GM18868 (cell line): ENCODE results near the gene IGF2BP3.

ENCODE experiments used
- ATAC-seq: cut with Tn5 transposase; IDR thresholded peaks from one replicate; pipeline ENCODE4 v1.9.1; 2021; ENCODE audit warnings: mild to moderate bottlenecking, moderate library complexity; ENCODE audit not compliant: unreplicated experiment

The IGF2BP3 gene

DNA sequence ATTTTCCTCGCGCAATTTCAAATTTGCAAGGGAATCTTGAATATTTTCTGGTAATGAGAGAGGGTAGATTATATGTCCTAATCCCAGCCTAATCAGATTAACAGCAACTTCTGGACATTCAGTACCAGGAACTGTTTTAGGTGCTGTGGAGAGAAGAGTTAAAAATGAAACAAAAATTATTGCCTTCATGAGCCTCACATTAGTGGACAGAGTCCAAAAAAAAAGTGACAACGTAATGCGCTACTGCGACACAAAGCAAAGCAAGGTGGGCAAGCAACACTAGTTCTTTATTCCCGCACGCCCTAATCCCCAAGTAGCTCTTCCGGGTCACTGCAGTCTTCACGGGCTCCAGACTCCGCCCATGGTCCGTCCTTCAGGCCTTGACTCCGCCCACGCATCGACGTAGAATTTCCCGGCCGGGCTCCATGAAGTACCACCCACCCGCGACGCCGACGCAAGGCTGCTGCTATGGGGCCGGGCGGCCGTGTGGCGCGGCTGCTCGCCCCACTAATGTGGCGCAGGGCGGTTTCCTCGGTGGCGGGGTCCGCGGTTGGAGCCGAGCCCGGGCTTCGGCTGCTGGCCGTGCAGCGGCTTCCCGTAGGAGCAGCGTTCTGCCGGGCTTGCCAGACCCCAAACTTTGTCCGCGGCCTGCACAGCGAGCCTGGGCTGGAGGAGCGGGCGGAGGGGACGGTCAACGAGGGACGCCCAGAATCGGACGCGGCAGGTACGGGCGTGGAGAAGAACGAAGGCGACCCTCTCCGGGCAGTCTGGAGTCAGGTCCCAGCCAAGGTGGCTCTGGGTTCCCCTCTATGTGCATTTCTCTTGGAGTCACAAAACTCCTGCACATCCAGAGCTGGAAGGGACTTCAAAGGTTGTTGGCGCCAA lies 171.2 kb downstream of the IGF2BP3 start, which contains the start of gene MALSU1:
MALSU1 (plus strand) TSS at position 455 of the 885 bp plus-strand sequence; CDS start at position 469, 14 bp downstream.
- ATAC-seq, result peak; percentile 100

DNA sequence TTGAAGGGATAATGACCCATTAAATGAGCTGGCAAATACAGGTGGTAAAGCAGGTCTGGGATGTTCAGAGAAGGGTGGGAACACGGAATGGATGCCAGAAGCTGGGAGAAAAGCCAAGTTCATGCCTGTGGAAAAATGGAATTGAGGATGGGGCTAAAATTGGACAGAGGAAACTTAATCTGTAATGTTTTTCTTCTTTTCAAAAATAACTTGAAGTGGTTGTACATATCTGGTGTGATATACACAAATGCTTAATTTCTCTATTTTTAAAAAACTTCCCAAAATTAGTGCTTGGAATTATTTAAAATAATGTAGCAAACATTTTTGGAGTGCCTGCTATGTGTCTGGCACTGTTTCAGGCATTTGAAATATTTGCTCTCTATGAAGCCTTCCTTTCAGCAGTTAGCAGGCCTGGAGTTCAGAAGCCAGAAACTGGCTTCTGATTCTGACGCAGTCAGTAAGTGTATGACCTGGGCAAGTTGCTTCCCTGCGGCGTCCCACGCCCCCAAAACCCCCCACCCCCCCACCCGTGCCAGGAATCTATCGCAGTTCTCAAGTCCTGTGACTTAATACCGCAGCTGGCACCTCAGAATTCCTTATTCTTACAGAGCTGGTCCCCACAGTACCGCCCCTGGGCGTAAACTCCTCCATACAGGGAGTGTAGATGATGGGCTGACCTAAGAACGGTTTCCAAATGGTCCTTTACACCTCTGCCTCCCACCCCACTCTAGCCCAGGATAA lies 172.0 kb downstream of the IGF2BP3 start:
- ATAC-seq, result no peak

DNA sequence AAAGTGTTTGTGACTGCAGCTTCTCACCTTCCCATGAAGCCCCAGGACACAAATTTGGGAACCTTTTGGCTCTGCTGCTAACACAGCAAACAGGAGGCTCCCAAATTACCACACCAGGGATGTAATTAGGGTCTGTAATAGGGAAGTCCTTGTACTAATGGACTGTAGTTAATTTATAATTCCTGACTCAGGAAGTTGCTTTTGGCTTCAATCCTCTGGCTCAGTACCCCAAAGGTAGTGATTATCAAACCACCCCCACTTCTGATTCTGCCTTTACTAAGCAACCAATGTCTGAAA lies 174.9 kb downstream of the IGF2BP3 start:
- no peak for ATAC-seq

DNA sequence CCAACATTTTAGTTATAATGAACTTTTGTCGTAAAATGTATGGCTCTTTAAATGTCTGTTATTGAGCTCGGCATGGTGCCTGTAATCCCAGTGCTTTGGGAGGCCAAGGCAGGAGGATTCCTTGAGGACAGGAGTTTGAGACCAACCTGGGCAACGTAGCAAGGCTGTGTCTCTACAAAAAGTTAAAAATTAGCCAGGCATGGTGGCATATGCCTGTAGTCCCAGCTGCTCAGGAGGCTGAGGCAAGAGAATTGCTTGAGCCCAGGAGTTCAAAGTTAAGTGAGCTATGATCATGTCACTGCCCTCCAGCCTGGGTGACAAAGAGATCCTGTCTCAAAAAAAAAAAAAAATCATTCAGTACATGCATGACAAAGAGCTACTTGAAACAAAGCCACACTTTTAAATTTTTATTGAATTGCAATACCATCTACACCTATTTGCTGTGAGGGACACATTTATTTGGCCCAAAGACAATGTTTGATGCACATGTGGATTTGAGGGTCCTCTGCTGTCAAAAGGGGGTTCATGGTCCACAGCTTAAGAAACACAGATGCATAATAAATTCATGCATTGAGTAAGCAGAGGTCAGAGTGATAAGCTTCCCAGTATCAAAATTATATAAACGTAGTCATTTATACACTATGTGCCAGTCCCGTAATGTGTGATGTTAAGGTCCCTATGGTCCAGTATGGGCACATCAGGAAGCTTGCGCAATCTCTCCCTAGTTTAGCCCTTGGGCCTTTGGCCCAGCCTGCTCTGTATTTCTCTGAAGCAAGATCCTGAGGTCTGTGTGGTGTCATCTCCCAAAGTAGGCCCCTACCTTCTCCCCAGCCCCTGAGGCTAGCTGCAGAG lies 175.5 kb downstream of the IGF2BP3 start:
- no peak for ATAC-seq

DNA sequence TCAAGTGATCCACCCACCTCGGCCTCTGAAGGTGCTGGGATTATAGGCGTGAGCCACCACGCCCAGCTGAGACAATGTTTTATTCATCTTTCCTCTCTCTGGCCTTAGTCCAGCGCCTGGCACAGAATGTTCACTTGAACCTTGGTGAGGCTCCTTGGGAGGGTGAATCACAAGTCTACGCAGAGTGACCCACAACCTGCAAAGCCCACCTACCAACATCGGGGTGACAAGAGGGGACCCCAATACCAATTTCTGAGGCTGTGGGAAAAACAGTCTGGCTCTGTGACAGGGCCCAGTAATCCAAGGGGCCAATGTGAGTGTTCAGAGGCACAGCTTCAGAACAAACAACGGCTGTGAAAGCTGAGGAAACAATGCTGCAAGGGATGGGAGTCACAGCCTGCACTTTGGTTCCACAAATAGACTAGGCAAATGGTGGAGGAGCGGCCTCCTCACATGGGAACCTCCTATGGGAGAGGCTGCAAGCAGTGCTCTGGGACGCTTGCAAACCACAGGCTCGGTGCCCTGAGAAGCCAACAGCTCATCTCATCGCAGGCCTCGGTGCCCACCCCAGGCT lies 176.7 kb downstream of the IGF2BP3 start:
- no peak for ATAC-seq

DNA sequence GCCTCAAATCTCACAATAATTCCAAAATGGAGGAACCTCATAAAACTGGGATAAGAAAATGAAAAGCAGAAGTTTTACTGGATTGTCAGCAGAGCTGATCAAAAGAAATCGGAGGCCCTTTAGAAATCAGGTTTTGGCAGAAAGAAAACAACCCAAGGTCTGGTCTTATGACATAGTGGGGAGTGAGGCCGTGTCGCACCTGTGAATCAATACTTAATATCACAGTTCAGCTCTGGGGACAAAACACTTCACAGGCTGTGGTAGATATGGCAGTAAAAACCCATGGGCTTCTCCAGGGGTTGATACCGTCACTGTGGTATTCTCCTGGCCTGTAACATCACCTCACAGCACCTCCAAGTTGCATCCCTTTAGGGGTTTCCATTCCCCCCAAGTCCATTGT lies 177.7 kb downstream of the IGF2BP3 start:
- ATAC-seq, result no peak

DNA sequence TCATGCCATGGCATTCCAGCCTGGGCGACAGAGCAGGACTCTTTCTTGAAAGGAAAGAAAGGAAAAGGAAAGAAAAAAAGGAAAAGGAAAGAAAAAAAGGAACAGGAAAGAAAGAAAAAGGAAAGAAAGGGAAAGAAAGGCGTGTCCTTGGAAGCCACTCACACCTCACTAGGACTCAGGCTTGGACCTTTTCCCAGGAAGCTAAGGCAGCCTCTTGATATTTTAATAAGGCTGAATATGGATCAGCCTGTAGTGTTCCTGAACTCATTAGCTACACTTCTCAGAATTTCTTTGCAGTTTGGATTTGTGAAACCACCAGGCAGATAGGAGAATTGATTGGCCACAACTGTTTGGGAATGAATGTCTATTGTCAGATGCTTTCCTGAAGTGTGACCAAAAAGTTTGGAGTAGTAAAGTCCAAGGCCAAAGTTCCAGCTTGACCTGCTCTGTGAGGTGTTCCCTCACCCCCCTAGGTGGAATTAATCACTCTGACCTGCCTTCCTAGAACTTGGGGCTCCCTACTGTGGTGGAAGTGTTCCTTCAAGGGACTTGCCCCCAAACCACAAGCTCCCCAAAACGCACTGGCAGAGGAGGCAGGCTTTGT lies 178.2 kb downstream of the IGF2BP3 start:
- ATAC-seq, result no peak

DNA sequence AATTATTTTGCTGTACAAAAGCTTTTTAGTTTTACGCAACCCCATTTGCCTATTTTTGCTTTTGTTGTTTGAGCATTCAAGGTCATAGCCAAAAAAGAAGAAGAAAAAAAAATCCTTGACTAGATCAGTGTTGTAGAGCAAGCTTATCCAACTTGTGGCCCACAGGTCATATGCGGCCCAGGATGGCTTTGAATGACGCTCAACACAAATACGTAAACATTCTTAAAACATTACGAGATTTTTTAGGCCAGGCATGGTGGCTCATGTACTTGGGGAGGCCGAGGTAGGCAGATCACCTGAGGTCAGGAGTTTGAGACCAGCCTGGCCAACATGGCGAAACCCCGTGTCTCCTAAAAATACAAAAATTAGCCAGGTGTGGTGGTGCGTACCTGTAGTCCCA lies 179.3 kb downstream of the IGF2BP3 start:
- no peak for ATAC-seq

DNA sequence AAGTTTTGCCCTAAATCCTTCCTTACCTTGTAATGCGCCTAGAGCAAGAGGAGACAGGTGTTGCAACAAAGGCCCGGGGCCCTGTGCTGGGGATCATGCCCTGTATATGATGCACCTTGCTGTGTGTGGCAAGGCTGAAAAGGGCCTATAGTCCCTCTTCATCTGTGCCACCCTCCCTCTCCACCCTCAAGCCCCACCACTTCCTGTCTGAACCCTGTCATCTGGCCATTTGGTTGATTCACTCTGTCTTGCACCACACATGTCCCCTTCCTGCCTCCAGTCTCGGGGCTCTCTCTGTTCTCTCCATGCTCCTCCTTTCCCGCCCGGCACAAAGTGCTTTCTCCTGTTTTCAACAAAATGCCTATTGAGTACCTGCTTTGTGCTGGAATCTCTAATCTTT lies 182.7 kb downstream of the IGF2BP3 start:
- no peak for ATAC-seq

DNA sequence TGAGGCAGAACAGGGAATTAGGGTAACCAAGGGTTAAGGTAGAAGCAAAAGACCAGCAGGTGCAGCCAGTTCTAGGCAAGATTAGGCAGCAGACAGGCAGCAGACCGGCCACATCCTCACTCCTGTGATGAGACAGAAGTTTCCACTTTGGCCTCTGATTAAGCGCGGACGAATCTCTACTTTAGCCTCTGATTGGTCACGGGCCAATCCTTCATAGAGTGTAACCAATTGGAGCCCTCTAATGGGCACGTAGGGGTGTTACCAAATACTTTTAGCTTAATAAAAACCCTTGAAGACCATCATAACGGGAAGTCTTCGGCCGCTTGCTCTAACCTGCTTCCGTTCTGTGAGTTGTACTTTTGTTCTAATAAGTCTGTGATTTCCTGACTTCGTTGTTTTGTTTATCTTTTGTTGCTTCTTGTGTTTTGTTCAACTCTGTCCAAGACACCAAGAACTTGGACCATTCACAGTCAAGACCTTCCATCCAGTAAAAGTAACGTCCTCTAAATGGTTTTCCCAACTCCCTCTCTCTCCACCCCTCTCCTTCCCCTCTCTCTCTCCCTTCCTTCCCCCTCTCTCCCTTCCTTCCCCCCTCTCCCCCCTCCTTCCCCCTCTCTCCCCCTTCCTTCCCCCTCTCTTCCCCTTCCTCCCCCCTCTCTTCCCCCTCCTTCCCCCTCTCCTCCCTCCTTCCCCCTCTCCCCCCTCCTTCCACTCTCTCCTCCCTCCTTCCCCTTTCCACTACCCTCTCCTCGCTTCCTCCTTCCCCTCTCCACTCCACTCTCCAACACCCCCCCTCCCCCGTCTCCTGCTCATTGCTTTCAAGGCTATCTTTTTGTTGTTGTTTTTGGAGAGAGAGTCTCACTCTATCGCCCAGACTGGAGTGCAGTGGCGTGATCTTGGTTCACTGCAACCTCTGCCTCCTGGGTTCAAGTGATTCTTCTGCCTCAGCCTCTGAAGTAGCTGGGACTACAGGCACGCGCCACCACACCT lies 184.3 kb downstream of the IGF2BP3 start:
- ATAC-seq, result no peak

DNA sequence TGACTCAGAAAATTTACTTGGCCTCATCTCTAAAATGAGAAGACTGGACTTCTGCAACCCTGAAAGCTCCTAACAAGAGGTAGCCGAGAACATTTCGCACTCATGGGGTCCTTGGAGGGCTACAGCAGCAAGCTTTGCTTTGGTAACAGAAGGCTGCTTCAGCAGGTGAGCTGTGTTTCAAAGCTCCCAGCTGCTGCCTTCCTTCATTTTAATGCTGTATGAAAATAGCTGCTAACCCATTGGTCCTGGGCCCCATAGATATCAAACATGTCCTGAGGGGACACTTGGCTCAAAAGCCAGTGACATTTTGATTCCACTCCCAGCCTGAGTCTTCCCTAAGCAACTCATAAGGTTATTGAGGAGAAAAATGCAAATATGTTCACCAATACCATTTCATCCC lies 185.4 kb downstream of the IGF2BP3 start:
- no peak for ATAC-seq

DNA sequence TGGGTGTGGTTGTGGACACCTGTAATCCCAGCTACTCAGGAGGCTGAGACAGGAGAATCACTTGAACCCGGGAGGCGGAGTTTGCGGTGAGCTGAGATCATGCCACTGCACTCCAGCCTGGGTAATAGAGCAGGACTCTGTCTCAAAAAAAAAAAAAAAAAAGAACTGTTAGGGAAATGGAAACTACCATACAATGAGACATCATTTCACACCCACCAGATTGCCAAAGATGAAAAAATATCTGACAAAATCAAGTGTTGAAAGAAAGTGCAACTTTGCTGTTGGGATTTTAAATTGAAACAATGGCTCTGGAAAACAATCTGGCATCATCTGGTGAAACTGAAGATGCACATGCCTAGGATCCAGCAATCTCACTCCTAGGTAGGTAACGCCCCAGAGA lies 187.2 kb downstream of the IGF2BP3 start:
- no peak for ATAC-seq

DNA sequence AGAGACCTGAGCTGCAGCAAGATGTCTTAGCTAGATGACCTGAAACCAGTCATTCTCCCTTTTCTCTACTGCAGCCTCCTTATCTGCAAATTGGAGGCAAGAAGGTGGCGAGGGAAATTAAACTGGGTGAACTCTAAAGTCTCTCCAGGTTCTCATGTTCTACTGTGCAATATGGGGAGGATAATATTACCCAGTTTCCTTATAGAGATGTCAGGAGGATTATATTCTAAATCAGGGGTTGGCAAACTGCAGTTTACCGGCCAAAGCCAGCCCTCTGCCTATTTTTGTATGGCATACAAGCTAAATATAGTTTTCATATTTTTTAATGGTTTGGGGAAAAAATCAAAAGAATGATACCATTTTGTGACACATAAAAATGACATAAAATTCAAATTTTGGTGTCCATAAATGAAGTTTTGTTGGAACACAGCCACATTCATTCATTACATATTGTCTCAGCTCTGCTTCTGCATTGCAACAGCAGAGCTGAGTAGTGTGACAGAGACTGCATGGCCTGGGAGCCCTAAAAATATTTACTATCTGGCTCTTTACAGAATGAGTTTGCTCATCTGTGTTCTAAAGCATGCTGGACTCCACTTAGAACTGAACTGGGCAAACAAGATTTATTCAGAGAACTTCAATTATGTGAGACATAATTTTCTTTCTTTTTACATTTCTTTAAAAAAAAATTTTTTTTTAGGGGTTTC lies 190.3 kb downstream of the IGF2BP3 start:
- ATAC-seq, result no peak

DNA sequence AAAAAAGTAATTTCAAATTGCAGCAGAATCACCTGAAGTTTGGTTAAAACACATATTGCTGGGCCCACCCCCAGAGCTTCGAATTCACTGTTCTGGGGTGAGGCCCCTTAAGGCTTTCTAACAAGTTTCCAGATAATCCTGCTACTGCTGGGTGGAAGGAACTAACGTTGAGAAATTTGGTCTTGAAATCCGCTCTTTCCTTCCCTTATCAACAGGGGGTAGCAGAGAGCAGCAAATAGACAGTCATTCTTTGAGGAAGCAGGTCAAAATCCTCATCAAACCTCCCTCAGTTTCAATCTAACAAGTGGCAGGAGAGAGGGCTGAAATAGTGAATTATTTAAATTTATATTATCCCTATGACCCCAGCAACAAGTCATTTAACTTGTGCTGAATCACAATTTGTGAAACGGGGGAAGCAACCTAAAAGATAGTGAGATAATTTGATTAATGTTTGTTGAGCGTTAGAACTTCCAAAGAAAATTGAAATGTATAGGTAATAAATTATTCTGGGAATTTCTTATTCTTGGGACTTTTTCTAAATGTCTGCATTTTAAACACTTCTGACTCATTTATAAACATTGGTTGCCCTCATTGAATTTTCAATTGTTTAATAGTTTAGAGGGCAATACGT lies 192.8 kb downstream of the IGF2BP3 start:
- ATAC-seq, result peak; percentile 44

DNA sequence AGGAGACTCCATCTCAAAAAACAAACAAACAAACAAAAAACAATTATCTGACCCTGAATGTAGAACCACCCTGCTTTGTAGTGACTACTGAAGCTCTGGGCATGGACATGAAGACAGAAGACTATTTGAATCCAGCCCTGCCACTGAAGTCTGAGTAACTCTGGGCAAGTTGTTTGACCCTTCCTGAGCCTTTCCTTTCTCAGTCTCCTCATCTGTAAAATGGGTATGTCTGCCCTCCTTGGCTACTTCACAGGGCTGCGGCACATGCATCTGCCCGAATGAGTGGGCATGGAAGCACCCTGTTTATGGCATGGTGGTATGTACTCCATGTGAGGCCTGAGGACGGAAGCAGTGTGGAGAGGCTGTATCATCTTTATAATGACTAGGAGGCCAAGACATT lies 193.3 kb downstream of the IGF2BP3 start:
- no peak for ATAC-seq

DNA sequence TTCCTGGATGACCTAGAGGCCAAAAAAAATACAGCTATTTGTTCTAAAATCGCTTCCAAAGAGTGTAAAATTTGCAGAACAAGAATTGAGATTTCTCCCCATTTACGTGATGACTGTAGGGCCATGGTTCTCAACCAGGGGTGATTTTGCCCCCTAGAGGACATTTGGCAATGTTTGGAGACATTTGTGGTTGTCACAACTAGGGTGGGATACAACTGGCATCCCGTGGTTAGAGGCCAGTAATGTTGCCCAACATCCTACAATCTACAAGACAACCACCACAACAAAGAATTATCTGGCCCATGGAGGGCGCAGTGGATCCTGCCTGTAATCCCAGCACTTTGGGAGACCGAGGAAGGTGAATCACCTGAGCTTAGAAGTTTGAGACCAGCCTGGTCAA lies 193.9 kb downstream of the IGF2BP3 start:
- no peak for ATAC-seq

DNA sequence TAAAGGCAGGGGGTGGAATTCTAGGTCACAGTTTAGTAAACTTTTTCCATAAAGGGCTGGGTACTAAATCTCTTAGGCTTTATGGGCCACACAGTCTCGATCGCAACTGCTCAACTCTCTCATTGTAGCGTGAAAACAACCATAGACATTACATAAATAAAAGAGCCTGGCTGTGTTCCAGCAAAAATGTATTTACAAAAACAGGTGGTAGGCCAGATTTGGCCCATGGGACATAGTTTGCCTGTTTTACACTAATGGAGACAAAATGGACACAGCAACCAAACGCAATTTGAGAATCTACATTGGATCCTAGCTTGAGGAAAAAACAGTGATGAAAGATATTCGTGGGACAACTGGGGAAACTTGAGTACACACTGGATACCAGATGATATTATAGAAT lies 194.4 kb downstream of the IGF2BP3 start:
- ATAC-seq, result no peak

DNA sequence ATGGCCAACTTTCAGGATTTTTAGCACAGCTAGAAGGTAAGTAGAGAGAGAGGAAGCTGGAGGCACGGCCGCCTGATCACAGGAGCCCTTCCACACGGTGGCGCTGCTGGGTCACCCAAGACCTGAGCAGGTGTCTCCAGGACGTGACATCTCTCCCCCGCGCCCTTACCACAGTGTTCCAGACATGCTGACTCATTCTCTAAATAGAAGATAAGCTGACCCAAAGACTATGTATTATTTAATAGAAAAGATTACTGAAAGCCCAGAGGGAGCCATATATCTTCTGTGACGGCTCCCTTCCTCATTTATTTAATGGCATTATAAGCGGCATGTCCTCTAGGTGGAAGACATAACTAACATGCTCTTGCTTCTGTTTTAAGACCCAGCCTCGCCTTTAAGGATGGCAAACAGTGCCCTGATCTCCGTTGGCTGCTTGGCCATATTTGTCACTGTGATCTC lies 197.1 kb downstream of the IGF2BP3 start:
- ATAC-seq, result peak; percentile 91
